ENCODE data around the gene ZFYVE26.
"Not testable (repeated sequence)": the region's sequence is repeated elsewhere in the genome, so short reads cannot be mapped to it uniquely, and the experiment has no call there.

The ZFYVE26 gene

DNA sequence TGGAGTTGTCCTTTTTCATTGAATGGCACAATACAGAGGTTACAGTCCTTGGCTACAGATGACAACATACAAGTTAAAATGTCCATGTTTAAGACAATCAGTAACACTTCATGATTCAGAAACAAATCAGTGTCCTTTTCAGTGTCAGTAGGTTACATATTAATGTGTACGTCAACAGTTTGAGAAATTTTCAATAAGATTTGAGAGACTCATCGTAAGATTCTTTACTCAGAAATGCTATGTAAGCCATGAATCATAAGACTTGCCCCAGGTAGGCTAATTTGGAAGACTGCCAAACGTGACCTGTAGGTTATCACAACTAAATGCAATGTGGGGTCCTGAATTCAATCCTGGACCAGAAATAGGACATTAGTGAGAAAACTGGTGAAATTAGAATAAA, 111.2 kb downstream of the ZFYVE26 start:
- no peak for DNase-seq (ENCODE audit: low read depth)

DNA sequence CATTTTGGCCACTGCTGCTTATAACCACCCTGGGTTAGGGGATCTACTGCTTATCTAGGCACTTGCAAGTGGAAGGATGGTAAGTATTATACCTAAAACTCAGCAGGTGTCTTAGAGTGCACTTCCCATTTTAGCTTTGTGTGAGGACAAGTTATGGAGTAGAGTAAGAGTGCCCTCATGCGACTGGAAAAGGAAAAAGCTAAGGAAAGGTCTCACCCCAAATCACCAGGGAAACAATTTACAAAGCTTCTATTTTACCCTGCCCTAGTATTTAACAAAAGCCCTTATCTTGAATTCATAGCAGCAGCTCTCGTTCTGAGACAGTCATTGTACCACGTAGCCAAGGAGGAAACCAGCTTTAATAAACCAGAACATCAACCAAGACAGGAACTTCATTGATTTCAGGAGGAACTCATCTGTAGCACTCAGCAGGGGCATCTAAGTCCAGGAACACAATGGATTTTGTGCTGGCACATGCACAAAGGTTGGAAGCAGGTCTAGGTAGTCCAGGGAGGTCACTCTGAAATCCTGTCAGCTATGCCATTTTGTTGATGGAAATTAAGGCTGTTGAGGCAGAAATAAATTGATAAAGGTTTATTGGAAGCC, 111.8 kb downstream of the ZFYVE26 start:
- peak; percentile 24 for DNase-seq (ENCODE audit: low read depth)

DNA sequence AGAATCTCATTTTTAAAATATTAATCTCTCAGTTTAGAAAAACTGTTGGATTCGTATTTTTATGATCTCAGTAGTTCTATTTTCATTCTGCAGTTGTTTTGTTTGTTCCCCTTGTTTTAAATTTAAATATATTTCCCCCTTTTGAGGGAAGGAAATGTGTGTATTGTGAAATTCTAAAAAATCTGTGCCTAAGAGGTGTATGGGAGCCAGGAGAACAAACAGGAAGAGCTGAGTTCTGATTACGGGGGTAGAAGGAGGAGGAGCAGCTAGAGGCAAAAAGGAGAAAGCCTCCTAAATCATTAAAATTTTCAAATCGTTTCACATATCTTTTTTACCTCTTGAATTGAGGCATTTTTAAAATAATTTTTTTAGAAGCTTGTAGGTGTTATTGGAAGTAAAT, 112.4 kb downstream of the ZFYVE26 start:
- DNase-seq (ENCODE audit: low read depth) = no peak

DNA sequence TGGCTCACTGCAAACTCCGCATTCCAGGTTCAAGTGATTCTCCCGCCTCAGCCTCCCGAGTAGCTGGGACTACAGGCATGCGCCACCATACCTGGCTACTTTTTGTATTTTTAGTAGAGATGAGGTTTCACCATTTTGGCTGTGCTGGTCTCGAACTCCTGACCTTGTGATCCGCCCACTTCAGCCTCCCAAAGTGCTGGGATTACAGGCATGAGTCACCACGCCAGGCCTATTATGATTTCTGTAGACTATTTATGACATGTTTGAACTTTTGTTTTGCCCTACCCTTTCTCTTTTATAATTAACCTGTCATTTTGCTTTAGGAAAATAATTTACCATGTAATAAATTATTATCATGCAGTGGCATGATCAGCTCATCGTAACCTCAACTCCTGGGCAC, 114.9 kb downstream of the ZFYVE26 start, which contains the start of gene RDH12:
Gene RDH12 (plus strand): TSS at position 395 of the 400 bp plus-strand sequence. CDS start 20,757 bp downstream, outside the sequence.
- not testable (repeated sequence) for DNase-seq (ENCODE audit: low read depth)

DNA sequence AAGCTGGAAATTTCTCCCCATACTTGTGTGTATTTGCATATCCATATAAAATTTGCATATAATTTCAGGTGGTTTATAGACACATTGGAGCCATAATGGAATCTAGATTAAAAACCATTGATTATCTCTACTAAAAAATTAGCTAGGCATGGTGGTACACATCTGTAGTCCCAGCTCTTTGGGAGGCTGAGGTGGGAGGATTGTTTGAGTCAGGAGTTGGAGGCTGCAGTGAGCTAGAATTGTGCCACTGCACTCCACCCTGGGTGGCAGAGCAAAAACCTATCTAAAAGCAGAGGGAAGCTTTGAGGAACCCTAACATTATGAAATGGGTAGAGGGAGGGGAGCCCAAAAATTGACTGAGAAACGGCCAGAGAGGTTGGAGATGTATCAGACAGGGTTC, 118.2 kb downstream of the ZFYVE26 start:
- DNase-seq (ENCODE audit: low read depth) = no peak

DNA sequence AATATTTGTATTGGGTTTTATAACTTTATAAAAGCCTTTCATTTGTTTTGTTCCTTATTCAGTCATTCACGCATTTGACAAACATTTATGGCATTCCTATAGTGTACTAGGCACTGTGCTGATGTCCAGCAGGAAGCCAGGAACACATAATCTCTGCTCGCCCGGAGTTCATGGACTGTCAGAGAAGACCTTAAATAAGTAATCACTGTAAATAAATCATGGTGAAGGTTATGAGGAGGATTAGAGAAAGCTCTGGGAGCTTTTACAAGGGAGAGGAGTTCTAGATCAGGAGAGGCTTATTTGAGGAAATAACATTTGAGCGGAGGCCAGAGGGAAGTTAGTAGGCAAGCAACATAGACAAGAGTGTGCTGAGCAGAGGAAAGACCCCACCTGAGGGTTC, 119.4 kb downstream of the ZFYVE26 start:
- no peak for DNase-seq (ENCODE audit: low read depth)
